Ishikawa (cell line): ENCODE data around the gene GNG12.

Experiments
- CEBPB ChIP-seq: IDR thresholded peaks from 2 replicates; pipeline ENCODE4 v1.6.1; 2012
- CREB1 ChIP-seq: IDR thresholded peaks from 2 replicates; pipeline ENCODE4 v1.6.1; 2012; ENCODE audit warnings: low read depth
- EGR1 ChIP-seq: IDR thresholded peaks from 2 replicates; pipeline ENCODE4 v1.6.1; 2012
- EP300 ChIP-seq: IDR thresholded peaks from 2 replicates; pipeline ENCODE4 v1.6.1; 2012; ENCODE audit warnings: borderline replicate concordance
- FOXM1 ChIP-seq: IDR thresholded peaks from 2 replicates; pipeline ENCODE4 v1.6.1; 2012; ENCODE audit warnings: low read depth, borderline replicate concordance
- NFIC ChIP-seq: IDR thresholded peaks from 2 replicates; pipeline ENCODE4 v1.6.1; 2012
- RAD21 ChIP-seq: IDR thresholded peaks from 2 replicates; pipeline ENCODE4 v1.6.1; 2012; ENCODE audit warnings: low read depth
- TAF1 ChIP-seq: IDR thresholded peaks from 2 replicates; pipeline ENCODE4 v1.6.1; 2012; ENCODE audit warnings: low read depth, mild to moderate bottlenecking
- TCF12 ChIP-seq: IDR thresholded peaks from 2 replicates; pipeline ENCODE4 v1.6.1; 2012; ENCODE audit warnings: low read depth
- TEAD4 ChIP-seq: IDR thresholded peaks from 2 replicates; pipeline ENCODE4 v1.6.1; 2012
- YY1 ChIP-seq: IDR thresholded peaks from 2 replicates; pipeline ENCODE4 v1.6.1; 2012; ENCODE audit warnings: low read depth
- ZBTB7A ChIP-seq: IDR thresholded peaks from 2 replicates; pipeline ENCODE4 v1.6.1; 2012; ENCODE audit warnings: low read depth
- TF ChIP-seq, protein P1 (sequence below): IDR thresholded peaks from 2 replicates; pipeline ENCODE4 v1.6.1; 2012
- TF ChIP-seq, protein P2 (sequence below): IDR thresholded peaks from 2 replicates; pipeline ENCODE4 v1.6.1; 2012
- TF ChIP-seq, protein P3 (sequence below): IDR thresholded peaks from 2 replicates; pipeline ENCODE4 v1.6.1; 2012; ENCODE audit warnings: low read depth, mild to moderate bottlenecking

The GNG12 gene

DNA sequence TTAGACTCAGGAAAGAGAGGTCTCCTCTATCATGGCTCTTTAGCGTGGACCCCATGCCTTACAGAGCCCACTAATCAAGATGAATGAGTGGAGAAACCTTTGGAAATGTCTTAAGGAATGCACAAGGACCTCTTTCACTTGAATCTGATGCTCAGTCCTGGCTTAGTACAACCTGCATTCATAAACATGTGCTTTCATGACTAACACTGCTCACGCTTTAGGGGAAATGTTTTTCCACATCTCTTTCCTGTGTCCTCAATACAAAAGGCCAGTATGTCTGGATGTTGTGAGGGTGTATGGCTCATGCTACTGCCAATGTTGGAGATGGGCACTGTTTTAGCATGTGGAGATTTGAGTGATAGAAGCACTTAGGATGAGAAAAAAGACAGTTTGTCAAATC, 14.2 kb upstream of the GNG12 start:
- TF ChIP-seq, protein P1, sequence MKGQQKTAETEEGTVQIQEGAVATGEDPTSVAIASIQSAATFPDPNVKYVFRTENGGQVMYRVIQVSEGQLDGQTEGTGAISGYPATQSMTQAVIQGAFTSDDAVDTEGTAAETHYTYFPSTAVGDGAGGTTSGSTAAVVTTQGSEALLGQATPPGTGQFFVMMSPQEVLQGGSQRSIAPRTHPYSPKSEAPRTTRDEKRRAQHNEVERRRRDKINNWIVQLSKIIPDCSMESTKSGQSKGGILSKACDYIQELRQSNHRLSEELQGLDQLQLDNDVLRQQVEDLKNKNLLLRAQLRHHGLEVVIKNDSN, result no peak
- TF ChIP-seq CEBPB (no peak), TCF12 (no peak), FOXM1 (no peak), TAF1 (no peak), EGR1 (no peak)
- TF ChIP-seq, protein P2, sequence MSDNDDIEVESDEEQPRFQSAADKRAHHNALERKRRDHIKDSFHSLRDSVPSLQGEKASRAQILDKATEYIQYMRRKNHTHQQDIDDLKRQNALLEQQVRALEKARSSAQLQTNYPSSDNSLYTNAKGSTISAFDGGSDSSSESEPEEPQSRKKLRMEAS, result no peak
- TF ChIP-seq, protein P3, sequence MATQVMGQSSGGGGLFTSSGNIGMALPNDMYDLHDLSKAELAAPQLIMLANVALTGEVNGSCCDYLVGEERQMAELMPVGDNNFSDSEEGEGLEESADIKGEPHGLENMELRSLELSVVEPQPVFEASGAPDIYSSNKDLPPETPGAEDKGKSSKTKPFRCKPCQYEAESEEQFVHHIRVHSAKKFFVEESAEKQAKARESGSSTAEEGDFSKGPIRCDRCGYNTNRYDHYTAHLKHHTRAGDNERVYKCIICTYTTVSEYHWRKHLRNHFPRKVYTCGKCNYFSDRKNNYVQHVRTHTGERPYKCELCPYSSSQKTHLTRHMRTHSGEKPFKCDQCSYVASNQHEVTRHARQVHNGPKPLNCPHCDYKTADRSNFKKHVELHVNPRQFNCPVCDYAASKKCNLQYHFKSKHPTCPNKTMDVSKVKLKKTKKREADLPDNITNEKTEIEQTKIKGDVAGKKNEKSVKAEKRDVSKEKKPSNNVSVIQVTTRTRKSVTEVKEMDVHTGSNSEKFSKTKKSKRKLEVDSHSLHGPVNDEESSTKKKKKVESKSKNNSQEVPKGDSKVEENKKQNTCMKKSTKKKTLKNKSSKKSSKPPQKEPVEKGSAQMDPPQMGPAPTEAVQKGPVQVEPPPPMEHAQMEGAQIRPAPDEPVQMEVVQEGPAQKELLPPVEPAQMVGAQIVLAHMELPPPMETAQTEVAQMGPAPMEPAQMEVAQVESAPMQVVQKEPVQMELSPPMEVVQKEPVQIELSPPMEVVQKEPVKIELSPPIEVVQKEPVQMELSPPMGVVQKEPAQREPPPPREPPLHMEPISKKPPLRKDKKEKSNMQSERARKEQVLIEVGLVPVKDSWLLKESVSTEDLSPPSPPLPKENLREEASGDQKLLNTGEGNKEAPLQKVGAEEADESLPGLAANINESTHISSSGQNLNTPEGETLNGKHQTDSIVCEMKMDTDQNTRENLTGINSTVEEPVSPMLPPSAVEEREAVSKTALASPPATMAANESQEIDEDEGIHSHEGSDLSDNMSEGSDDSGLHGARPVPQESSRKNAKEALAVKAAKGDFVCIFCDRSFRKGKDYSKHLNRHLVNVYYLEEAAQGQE, result no peak

DNA sequence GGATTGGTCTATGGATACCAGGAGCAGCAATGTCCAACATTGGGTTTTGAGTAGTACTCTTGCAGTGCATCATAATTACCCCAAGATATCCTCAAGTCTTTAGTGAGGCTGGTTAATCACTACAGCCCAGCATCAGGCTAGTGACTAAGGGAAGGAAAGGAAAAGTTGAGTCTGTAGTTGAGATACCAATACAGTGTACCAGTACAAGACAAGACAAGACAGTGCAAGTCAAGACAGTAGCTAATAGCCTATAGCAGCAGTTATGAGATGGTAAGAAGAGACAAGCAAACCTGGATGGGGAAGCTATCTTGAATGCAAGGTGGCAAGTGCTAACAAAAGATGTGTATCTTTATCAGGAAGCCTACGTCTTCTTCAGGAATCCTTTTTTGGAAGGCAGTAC, 13.3 kb upstream of the GNG12 start:
- TF ChIP-seq FOXM1, result no peak
- no peak for TF ChIP-seq EP300
- no peak for TF ChIP-seq CEBPB
- no peak for TF ChIP-seq TAF1
- TF ChIP-seq, protein P2, result no peak
- TF ChIP-seq TCF12, result no peak
- no peak for TF ChIP-seq RAD21
- no peak for TF ChIP-seq ZBTB7A
- no peak for TF ChIP-seq CREB1
- TF ChIP-seq NFIC, result no peak
- TF ChIP-seq YY1, result no peak

DNA sequence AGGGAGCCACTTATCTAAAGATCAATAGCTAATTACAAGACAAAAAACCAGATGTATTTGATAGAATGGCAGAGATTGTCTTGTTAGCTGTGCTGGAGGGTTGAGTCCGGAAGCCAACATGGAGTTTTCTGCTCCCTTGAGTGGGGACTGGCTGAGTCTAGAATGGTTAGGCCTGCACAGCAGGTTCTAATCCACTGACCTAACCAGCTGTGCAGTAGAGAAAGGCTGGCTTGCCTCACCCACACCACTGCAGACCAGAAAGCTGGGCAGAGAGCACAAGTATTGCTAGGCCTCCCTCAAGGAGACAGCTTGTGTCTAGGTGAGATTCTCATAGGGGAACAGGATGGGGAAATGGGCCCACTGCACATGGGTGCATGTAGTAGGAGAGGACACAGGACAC, 11.7 kb upstream of the GNG12 start:
- TF ChIP-seq TAF1, result no peak

DNA sequence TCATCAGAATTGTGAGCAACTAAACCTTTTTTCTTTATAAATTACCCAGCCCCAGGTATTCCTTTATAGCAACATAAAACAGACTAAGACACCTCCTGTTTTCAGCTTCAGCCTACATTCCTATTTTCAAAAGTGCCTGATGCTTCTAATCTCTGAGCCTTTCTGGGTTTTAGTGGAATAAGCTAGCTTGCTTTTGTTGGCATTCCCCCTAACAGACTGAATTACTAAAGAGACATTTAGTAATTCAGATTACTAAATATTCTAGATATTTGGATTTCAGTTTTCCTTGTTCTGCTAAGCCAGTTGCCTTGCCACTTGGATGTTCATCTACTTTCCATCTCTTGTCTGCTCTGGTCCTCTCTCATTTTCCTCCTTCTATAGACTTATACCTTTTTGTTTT, 10.5 kb upstream of the GNG12 start:
- TF ChIP-seq EGR1, result no peak

DNA sequence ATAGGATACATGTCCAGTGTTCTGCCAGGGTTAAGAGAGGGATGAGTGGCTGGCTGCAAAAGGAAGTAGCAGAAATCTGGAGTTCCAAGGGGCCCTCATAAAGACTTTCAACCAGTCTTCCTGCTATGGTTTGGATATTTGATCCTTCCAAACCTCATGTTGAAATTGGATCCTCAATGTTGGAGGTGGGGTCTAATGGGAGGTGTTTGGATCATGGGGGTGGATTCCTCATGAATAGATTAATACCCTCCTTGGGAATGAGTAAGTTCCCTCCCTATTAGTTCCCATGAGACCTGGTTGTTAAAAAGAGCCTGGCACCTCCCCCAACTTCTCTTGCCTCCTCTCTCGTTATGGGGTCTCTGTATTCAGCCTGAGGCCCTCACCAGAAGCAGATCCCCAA, 10.1 kb upstream of the GNG12 start:
- TF ChIP-seq RAD21 (no peak), EGR1 (no peak), FOXM1 (no peak), NFIC (no peak)
- TF ChIP-seq, protein P1, result no peak

DNA sequence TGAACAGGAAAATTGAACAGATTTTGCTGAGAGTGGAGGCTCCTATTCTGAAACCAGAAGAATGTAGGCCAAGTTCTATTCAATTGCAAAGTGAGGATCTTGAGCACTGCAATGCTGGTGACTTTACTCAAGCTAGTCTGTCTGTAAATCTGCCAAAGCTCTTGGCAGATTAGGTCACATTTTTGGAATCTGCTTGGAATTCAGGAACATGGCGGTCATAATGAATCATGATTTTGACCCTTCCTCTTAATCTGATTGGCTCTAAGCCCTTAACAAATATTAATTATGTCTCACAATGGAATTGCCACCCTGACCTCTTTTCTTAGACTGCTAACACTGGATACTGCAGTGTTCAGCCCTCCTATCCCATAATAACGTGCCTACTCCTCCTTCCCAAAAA, 7.2 kb upstream of the GNG12 start:
- no peak for TF ChIP-seq ZBTB7A
- TF ChIP-seq, protein P3, result no peak
- peak; percentile 34; the same call in 1 of the 2 replicates for TF ChIP-seq NFIC
- TF ChIP-seq TEAD4, result peak; percentile 81
- 0 out of 2 replicates have a peak, but pooled peaks have one; percentile 44 for TF ChIP-seq YY1

DNA sequence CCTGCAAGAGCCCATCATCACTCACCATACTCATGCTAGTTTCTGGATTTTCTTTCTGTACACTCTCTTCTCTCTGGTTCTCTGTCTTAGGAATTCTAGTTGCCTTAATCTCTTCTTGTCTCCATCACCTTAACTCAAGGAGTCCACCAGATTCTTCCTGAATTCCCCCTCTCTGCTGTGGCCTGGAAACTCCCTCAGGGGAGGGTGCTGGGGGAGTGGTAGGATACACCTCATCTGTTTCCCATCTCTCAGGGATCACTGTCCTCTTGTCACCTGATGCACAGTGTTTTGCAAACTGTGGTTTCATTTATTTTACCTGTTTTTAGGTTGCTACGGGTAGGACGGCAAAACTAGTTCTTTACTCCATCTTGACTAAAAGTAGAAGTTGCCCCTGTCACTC, 6.6 kb upstream of the GNG12 start:
- TF ChIP-seq TAF1 (no peak), EP300 (no peak), EGR1 (no peak), TEAD4 (no peak), CREB1 (no peak), CEBPB (no peak), YY1 (no peak), TCF12 (no peak), ZBTB7A (no peak), RAD21 (no peak), NFIC (no peak)
- TF ChIP-seq, protein P2, result no peak
- TF ChIP-seq, protein P1, result no peak
